Measurements from ENCODE around the gene ZBTB7C. TPM values are rescaled to one million over a fixed set of nuclear protein-coding genes. Genes with fewer than 3 reads are reported as not detected.

ZBTB7C gene
- polyA plus RNA-seq, 1 of the 3 experiments (the other 2 are of a cell fraction): 0.05 TPM

DNA sequence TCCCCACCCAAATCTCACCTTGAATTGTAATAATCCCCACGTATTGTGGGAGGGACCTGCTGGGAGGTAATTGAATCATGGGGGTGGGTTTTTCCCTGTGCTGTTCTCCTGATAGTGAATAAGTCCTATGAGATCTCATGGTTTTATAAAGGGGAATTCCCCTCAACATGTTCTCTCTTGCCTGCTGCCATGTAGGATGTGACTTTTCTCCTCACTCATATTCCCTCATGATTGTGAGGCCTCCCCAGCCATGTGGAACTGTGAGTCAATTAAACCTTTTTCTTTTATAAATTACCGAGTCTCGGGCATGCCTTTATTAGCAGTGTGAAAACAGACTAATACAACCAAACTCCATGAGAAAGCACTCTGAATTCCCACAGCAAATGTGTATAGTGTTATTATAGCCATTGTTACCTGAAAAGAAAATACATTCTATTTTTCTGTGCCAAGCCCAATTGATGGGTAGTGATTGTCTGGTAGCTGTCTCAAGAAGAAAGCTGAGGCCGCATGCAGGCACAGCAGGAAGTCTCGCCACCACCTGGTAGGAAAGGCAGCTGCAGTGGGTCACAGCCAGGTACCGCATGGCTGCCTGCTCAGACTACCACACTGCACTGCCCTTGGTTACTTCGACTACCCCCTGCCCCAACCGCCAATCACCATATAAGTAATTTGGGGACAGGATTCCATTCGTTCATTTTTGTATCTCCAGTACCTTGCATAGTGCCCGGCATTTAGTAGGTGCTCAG, 10.3 kb upstream of the ZBTB7C start:
- ChIA-PET POLR2A (no interaction called here), CTCF (interaction anchor here (0.6 to 5.6 kb wide), 4 partner anchors 8 to 237 kb away, joined by 3 to 27 read pairs (median 5); no protein-coding TSS in a partner anchor)
- no peak overlapping the region for H3K27ac ChIP-seq (ENCODE audit: low read depth in 2 of 2, low read length in 1 of 2)
- H3K9ac ChIP-seq: no peak overlapping the region
- 64% methylated on average over 10 of the region's 10 CpGs for WGBS (ENCODE audit: low lambda C conversion rate)
- H3K79me2 ChIP-seq (ENCODE audit: insufficient read depth): no peaks in the 10 kb centered on the region
- no peaks in the 10 kb centered on the region for H4K20me1 ChIP-seq (ENCODE audit: insufficient read depth)
- no peaks in the 10 kb centered on the region for H3K9me2 ChIP-seq
- no peak overlapping the region for H2AFZ ChIP-seq (ENCODE audit: low read depth)
- no peak overlapping the region for H3K4me2 ChIP-seq
- no peak overlapping the region for H3K4me3 ChIP-seq (ENCODE audit: low read depth in 2 of 2, low read length in 1 of 2)
- H3K4me1 ChIP-seq (ENCODE audit: control insufficient read depth in 1 of 2, insufficient read depth in 2 of 2, low read depth in 1 of 2, low read length in 1 of 2): peaks cover 0 to 4% of the 10 kb centered on the region in 2 experiments; a peak in 1 of 4 replicates
- DNase-seq: no peak
- no peaks in the 10 kb centered on the region for H3F3A ChIP-seq (replicated peaks; ENCODE audit: insufficient read depth)
- no peak for TF ChIP-seq RCOR1 (IDR thresholded peaks at IDR 0.05; ENCODE audit: low read length)
- no peak for TF ChIP-seq FOXJ3 (CRISPR knock-in tag; IDR thresholded peaks at IDR 0.05)
- TF ChIP-seq NRF1 (IDR thresholded peaks at IDR 0.05; ENCODE audit: low read depth, low read length): no peak
- TF ChIP-seq SMC3 (IDR thresholded peaks at IDR 0.05; ENCODE audit: low read depth, low read length): no peak; the same call in 1 of the 2 replicates
- TF ChIP-seq, protein P1, sequence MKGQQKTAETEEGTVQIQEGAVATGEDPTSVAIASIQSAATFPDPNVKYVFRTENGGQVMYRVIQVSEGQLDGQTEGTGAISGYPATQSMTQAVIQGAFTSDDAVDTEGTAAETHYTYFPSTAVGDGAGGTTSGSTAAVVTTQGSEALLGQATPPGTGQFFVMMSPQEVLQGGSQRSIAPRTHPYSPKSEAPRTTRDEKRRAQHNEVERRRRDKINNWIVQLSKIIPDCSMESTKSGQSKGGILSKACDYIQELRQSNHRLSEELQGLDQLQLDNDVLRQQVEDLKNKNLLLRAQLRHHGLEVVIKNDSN (IDR thresholded peaks at IDR 0.05; ENCODE audit: borderline replicate concordance, low read depth): no peak
- TF ChIP-seq RFX5 (IDR thresholded peaks at IDR 0.05; ENCODE audit: low read length): no peak
- no peak for TF ChIP-seq GATA2 (CRISPR knock-in tag; IDR thresholded peaks at IDR 0.05)
- no peak for TF ChIP-seq EP300 (IDR thresholded peaks at IDR 0.05; ENCODE audit: borderline replicate concordance in 1 of 2, low read depth in 1 of 2, low read length in 1 of 2)
- no peak for TF ChIP-seq TEAD4 (IDR thresholded peaks at IDR 0.05; ENCODE audit: borderline replicate concordance, insufficient read depth)
- TF ChIP-seq TCF12 (IDR thresholded peaks at IDR 0.05): no peak
- TF ChIP-seq RXRA (IDR thresholded peaks at IDR 0.05; ENCODE audit: borderline replicate concordance, low read depth): no peak
- no peak for TF ChIP-seq GABPA (IDR thresholded peaks at IDR 0.05; ENCODE audit: low read depth)
- TF ChIP-seq ELF1 (IDR thresholded peaks at IDR 0.05): no peak
- no peak for TF ChIP-seq NFIC (IDR thresholded peaks at IDR 0.05; ENCODE audit: borderline replicate concordance)
- no peak for TF ChIP-seq SIN3A (IDR thresholded peaks at IDR 0.05; ENCODE audit: borderline replicate concordance, low read depth, low read length)
- no peak for TF ChIP-seq MXI1 (IDR thresholded peaks at IDR 0.05; ENCODE audit: low read depth, low read length)
- TF ChIP-seq, protein P2, sequence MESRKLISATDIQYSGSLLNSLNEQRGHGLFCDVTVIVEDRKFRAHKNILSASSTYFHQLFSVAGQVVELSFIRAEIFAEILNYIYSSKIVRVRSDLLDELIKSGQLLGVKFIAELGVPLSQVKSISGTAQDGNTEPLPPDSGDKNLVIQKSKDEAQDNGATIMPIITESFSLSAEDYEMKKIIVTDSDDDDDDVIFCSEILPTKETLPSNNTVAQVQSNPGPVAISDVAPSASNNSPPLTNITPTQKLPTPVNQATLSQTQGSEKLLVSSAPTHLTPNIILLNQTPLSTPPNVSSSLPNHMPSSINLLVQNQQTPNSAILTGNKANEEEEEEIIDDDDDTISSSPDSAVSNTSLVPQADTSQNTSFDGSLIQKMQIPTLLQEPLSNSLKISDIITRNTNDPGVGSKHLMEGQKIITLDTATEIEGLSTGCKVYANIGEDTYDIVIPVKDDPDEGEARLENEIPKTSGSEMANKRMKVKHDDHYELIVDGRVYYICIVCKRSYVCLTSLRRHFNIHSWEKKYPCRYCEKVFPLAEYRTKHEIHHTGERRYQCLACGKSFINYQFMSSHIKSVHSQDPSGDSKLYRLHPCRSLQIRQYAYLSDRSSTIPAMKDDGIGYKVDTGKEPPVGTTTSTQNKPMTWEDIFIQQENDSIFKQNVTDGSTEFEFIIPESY (IDR thresholded peaks at IDR 0.05; ENCODE audit: borderline replicate concordance, low read depth): no peak
- TF ChIP-seq, protein P3, sequence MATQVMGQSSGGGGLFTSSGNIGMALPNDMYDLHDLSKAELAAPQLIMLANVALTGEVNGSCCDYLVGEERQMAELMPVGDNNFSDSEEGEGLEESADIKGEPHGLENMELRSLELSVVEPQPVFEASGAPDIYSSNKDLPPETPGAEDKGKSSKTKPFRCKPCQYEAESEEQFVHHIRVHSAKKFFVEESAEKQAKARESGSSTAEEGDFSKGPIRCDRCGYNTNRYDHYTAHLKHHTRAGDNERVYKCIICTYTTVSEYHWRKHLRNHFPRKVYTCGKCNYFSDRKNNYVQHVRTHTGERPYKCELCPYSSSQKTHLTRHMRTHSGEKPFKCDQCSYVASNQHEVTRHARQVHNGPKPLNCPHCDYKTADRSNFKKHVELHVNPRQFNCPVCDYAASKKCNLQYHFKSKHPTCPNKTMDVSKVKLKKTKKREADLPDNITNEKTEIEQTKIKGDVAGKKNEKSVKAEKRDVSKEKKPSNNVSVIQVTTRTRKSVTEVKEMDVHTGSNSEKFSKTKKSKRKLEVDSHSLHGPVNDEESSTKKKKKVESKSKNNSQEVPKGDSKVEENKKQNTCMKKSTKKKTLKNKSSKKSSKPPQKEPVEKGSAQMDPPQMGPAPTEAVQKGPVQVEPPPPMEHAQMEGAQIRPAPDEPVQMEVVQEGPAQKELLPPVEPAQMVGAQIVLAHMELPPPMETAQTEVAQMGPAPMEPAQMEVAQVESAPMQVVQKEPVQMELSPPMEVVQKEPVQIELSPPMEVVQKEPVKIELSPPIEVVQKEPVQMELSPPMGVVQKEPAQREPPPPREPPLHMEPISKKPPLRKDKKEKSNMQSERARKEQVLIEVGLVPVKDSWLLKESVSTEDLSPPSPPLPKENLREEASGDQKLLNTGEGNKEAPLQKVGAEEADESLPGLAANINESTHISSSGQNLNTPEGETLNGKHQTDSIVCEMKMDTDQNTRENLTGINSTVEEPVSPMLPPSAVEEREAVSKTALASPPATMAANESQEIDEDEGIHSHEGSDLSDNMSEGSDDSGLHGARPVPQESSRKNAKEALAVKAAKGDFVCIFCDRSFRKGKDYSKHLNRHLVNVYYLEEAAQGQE (IDR thresholded peaks at IDR 0.05; ENCODE audit: low read depth, low read length): no peak
- TF ChIP-seq, protein P4, sequence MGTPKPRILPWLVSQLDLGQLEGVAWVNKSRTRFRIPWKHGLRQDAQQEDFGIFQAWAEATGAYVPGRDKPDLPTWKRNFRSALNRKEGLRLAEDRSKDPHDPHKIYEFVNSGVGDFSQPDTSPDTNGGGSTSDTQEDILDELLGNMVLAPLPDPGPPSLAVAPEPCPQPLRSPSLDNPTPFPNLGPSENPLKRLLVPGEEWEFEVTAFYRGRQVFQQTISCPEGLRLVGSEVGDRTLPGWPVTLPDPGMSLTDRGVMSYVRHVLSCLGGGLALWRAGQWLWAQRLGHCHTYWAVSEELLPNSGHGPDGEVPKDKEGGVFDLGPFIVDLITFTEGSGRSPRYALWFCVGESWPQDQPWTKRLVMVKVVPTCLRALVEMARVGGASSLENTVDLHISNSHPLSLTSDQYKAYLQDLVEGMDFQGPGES (IDR thresholded peaks at IDR 0.05; ENCODE audit: low read depth, low read length): no peak
- peaks cover 25% of the 10 kb centered on the region; the same call in 1 of the 2 replicates for H3K27me3 ChIP-seq (ENCODE audit: insufficient read depth)
- no peaks in the 10 kb centered on the region for H3K9me3 ChIP-seq
- H3K36me3 ChIP-seq (replicated peaks in 1 of 2; ENCODE audit: control insufficient read depth in 1 of 2, insufficient read depth in 2 of 2, low read length in 1 of 2): no peaks in the 10 kb centered on the region

All from SK-N-SH (cell line).